ENCODE results near the gene ADAMTSL3. TPM values are rescaled to one million over a fixed set of nuclear protein-coding genes. Genes with fewer than 3 reads are reported as not detected.

ADAMTSL3 gene
- total RNA-seq, 1 experiment from 2014 or later, result 1.8 TPM

DNA sequence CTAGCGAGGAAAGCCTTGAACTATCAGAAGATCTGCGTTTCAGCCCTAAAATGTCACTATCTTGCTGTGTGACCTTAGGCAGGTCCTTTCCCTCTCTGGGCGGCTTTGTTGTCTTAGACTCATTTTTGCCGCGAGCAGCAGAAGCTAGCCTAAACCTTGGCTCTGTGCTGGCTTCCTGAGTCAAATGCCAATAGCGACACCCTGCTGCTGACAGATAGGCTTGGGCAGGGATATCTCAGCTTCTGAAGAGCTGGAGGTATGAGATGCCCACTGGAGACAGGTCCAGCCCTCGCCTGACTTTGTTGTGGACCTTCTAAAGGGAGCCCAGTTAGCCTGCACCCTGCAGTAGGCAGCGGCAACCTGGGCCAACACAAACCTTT lies 1.3 kb downstream of the ADAMTSL3 start:
- H3K27me3 Mint-ChIP-seq (ENCODE audit: low read depth), result peaks cover 59% of the 10 kb centered on the region
- TF ChIP-seq ZNF219 (CRISPR knock-in tag; IDR thresholded peaks at IDR 0.05; ENCODE audit: borderline replicate concordance), result no peak
- TF ChIP-seq, protein P1, sequence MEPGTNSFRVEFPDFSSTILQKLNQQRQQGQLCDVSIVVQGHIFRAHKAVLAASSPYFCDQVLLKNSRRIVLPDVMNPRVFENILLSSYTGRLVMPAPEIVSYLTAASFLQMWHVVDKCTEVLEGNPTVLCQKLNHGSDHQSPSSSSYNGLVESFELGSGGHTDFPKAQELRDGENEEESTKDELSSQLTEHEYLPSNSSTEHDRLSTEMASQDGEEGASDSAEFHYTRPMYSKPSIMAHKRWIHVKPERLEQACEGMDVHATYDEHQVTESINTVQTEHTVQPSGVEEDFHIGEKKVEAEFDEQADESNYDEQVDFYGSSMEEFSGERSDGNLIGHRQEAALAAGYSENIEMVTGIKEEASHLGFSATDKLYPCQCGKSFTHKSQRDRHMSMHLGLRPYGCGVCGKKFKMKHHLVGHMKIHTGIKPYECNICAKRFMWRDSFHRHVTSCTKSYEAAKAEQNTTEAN (CRISPR knock-in tag; IDR thresholded peaks at IDR 0.05), result no peak
- no peak for TF ChIP-seq GRHL2 (CRISPR knock-in tag; IDR thresholded peaks at IDR 0.05; ENCODE audit: insufficient replicate concordance, severe bottlenecking)
- TF ChIP-seq, protein P2, sequence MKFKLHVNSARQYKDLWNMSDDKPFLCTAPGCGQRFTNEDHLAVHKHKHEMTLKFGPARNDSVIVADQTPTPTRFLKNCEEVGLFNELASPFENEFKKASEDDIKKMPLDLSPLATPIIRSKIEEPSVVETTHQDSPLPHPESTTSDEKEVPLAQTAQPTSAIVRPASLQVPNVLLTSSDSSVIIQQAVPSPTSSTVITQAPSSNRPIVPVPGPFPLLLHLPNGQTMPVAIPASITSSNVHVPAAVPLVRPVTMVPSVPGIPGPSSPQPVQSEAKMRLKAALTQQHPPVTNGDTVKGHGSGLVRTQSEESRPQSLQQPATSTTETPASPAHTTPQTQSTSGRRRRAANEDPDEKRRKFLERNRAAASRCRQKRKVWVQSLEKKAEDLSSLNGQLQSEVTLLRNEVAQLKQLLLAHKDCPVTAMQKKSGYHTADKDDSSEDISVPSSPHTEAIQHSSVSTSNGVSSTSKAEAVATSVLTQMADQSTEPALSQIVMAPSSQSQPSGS (CRISPR knock-in tag; IDR thresholded peaks at IDR 0.05; ENCODE audit: borderline replicate concordance, low read depth), result no peak
- TF ChIP-seq, protein P3, sequence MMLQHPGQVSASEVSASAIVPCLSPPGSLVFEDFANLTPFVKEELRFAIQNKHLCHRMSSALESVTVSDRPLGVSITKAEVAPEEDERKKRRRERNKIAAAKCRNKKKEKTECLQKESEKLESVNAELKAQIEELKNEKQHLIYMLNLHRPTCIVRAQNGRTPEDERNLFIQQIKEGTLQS (CRISPR knock-in tag; conservative IDR thresholded peaks at IDR 0.05), result no peak
- no peak for TF ChIP-seq GTF2I (CRISPR knock-in tag; conservative IDR thresholded peaks at IDR 0.05)
- TF ChIP-seq JAZF1 (CRISPR knock-in tag; IDR thresholded peaks at IDR 0.05), result no peak
- no peak for TF ChIP-seq FOXJ3 (CRISPR knock-in tag; IDR thresholded peaks at IDR 0.05; ENCODE audit: borderline replicate concordance)
- TF ChIP-seq, protein P4, sequence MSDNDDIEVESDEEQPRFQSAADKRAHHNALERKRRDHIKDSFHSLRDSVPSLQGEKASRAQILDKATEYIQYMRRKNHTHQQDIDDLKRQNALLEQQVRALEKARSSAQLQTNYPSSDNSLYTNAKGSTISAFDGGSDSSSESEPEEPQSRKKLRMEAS (CRISPR knock-in tag; IDR thresholded peaks at IDR 0.05), result no peak
- TF ChIP-seq, protein P5, sequence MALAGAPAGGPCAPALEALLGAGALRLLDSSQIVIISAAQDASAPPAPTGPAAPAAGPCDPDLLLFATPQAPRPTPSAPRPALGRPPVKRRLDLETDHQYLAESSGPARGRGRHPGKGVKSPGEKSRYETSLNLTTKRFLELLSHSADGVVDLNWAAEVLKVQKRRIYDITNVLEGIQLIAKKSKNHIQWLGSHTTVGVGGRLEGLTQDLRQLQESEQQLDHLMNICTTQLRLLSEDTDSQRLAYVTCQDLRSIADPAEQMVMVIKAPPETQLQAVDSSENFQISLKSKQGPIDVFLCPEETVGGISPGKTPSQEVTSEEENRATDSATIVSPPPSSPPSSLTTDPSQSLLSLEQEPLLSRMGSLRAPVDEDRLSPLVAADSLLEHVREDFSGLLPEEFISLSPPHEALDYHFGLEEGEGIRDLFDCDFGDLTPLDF (CRISPR knock-in tag; IDR thresholded peaks at IDR 0.05), result no peak
- TF ChIP-seq, protein P6, sequence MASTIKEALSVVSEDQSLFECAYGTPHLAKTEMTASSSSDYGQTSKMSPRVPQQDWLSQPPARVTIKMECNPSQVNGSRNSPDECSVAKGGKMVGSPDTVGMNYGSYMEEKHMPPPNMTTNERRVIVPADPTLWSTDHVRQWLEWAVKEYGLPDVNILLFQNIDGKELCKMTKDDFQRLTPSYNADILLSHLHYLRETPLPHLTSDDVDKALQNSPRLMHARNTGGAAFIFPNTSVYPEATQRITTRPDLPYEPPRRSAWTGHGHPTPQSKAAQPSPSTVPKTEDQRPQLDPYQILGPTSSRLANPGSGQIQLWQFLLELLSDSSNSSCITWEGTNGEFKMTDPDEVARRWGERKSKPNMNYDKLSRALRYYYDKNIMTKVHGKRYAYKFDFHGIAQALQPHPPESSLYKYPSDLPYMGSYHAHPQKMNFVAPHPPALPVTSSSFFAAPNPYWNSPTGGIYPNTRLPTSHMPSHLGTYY (CRISPR knock-in tag; IDR thresholded peaks at IDR 0.05), result no peak
- TF ChIP-seq ZBTB21 (CRISPR knock-in tag; IDR thresholded peaks at IDR 0.05; ENCODE audit: borderline replicate concordance), result no peak
- no peak for TF ChIP-seq MYBL2 (CRISPR knock-in tag; IDR thresholded peaks at IDR 0.05)
- no peak for DNase-seq (ENCODE audit: low spot score)
- ChIA-PET CTCF (interaction anchor here (0.9 to 1.4 kb wide), 4 partner anchors 69 to 380 kb away, joined by 3 to 6 read pairs (median 4); no protein-coding TSS in a partner anchor), POLR2A (no interaction called here)
- ATAC-seq, result no peak
- peaks cover 20% of the 10 kb centered on the region for H3K4me1 Mint-ChIP-seq
- no peaks in the 10 kb centered on the region for H3K36me3 Mint-ChIP-seq
- H3K27ac Mint-ChIP-seq, result no peak overlapping the region
- H3K4me3 Mint-ChIP-seq, result peak overlapping the region; percentile 69
- H3K9me3 Mint-ChIP-seq, result no peaks in the 10 kb centered on the region

DNA sequence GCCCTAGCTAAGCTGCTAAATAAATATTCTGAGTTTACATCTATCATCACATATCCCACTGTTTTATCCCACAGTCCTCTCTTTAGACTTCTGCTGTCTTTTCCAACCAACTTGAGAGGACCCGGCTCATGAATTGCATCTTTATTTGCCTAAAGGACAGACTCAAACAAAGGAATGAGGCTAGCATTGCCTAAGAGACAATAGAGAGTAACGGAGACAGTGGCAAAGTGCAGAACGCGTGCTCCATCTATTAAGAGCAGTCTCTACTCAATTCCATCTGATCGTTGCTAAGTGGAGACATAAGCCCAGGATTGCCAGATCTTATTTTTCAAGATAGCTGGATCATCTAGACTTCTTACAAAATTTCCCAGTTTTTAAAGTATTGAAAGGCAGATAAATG lies 2.3 kb downstream of the ADAMTSL3 start:
- TF ChIP-seq GTF2I (CRISPR knock-in tag; conservative IDR thresholded peaks at IDR 0.05), result no peak
- no peak for TF ChIP-seq RORB (CRISPR knock-in tag; IDR thresholded peaks at IDR 0.05)
- TF ChIP-seq NFYB (CRISPR knock-in tag; conservative IDR thresholded peaks at IDR 0.05; ENCODE audit: low read depth), result no peak
- no peak for TF ChIP-seq GABPB1 (CRISPR knock-in tag; IDR thresholded peaks at IDR 0.05)
- TF ChIP-seq, protein P7, sequence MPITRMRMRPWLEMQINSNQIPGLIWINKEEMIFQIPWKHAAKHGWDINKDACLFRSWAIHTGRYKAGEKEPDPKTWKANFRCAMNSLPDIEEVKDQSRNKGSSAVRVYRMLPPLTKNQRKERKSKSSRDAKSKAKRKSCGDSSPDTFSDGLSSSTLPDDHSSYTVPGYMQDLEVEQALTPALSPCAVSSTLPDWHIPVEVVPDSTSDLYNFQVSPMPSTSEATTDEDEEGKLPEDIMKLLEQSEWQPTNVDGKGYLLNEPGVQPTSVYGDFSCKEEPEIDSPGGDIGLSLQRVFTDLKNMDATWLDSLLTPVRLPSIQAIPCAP (CRISPR knock-in tag; IDR thresholded peaks at IDR 0.05), result no peak
- TF ChIP-seq, protein P8, sequence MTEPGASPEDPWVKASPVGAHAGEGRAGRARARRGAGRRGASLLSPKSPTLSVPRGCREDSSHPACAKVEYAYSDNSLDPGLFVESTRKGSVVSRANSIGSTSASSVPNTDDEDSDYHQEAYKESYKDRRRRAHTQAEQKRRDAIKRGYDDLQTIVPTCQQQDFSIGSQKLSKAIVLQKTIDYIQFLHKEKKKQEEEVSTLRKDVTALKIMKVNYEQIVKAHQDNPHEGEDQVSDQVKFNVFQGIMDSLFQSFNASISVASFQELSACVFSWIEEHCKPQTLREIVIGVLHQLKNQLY (CRISPR knock-in tag; IDR thresholded peaks at IDR 0.05), result no peak
- TF ChIP-seq, protein P9, sequence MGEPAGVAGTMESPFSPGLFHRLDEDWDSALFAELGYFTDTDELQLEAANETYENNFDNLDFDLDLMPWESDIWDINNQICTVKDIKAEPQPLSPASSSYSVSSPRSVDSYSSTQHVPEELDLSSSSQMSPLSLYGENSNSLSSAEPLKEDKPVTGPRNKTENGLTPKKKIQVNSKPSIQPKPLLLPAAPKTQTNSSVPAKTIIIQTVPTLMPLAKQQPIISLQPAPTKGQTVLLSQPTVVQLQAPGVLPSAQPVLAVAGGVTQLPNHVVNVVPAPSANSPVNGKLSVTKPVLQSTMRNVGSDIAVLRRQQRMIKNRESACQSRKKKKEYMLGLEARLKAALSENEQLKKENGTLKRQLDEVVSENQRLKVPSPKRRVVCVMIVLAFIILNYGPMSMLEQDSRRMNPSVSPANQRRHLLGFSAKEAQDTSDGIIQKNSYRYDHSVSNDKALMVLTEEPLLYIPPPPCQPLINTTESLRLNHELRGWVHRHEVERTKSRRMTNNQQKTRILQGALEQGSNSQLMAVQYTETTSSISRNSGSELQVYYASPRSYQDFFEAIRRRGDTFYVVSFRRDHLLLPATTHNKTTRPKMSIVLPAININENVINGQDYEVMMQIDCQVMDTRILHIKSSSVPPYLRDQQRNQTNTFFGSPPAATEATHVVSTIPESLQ (CRISPR knock-in tag; IDR thresholded peaks at IDR 0.05), result no peak
- CTCF ChIA-PET, result interaction anchor here (1.1 to 2.0 kb wide), 3 partner anchors 14 to 379 kb away, joined by 3 to 15 read pairs (median 10); no protein-coding TSS in a partner anchor
- peaks cover 55% of the 10 kb centered on the region for H3K27me3 Mint-ChIP-seq (ENCODE audit: low read depth)
- ATAC-seq, result no peak
- H3K4me3 Mint-ChIP-seq, result no peak overlapping the region
- H3K9me3 Mint-ChIP-seq, result no peaks in the 10 kb centered on the region
- H3K4me1 Mint-ChIP-seq, result peaks cover 11% of the 10 kb centered on the region
- no peaks in the 10 kb centered on the region for H3K36me3 Mint-ChIP-seq
- H3K27ac Mint-ChIP-seq, result no peak overlapping the region
- POLR2A ChIA-PET, result no interaction called here
- no peak for DNase-seq (ENCODE audit: low spot score)
